PC-3 (cell line): ENCODE measurements around the gene HNRNPAB. TPM values are rescaled to one million over a fixed set of nuclear protein-coding genes. Genes with fewer than 3 reads are reported as not detected.

Experiments used
- ATAC-seq: fragments of 200-7000 bp; cut with Tn5 transposase; 2 replicates; pipeline ENCODE4 v1.9.1; 2020; ENCODE audit warnings: mild to moderate bottlenecking, moderate library complexity
- BruUV-seq: library from RNA; stranded (reverse); fragments of 400-500 nt; replicated peaks from 2 replicates; lab custom pipeline; 2021; lab: Mats Ljungman, UMichigan
- CTCF ChIA-PET: fragments of 300-600 bp; sonication (Branson Sonifier 250); formaldehyde crosslinking; loops from one replicate; lab custom pipeline; 2022; ENCODE audit warnings: antibody characterized with exemption; lab: Charles Lee
- POLR2A ChIA-PET: fragments of 300-600 bp; sonication (Branson Sonifier 250); formaldehyde crosslinking; loops from one replicate; lab custom pipeline; 2022; ENCODE audit warnings: antibody characterized with exemption; ENCODE audit not compliant: unreplicated experiment; lab: Charles Lee
- DNase-seq: peaks from one replicate; pipeline ENCODE4 v3.0.0-alpha.2; 2015
- H2AFZ ChIP-seq: fragments of 300-600 bp; sonication (generic); 2 replicates; pipeline ENCODE4 v1.6.0; 2016; ENCODE audit warnings: antibody characterized with exemption, low read length
- H3F3A ChIP-seq: fragments of 300-600 bp; sonication (generic); one replicate; pipeline ENCODE4 v1.6.0; 2017; ENCODE audit warnings: antibody characterized with exemption, low read length, control low read depth, mild to moderate bottlenecking; ENCODE audit not compliant: unreplicated experiment
- H3K27ac ChIP-seq: fragments of 300-600 bp; sonication (generic); 2 replicates; pipeline ENCODE4 v1.5.1; 2016; ENCODE audit warnings: mild to moderate bottlenecking, low read length
- H3K27me3 ChIP-seq: fragments of 300-600 bp; sonication (generic); 2 replicates; pipeline ENCODE4 v1.6.1; 2016; ENCODE audit warnings: low read length, mixed read lengths
- H3K36me3 ChIP-seq: fragments of 300-600 bp; sonication (generic); 2 replicates; pipeline ENCODE4 v1.6.1; 2016; ENCODE audit warnings: low read depth, mixed run types, low read length, mixed read lengths
- H3K4me1 ChIP-seq: fragments of 300-600 bp; sonication (generic); 2 replicates; pipeline ENCODE4 v1.5.1; 2016; ENCODE audit warnings: low read length; ENCODE audit not compliant: insufficient read depth
- H3K4me2 ChIP-seq: fragments of 300-600 bp; sonication (generic); 2 replicates; pipeline ENCODE4 v1.6.0; 2016; ENCODE audit warnings: low read length
- H3K4me3 ChIP-seq: fragments of 300-600 bp; sonication (generic); 2 replicates; pipeline ENCODE4 v1.5.1; 2016; ENCODE audit warnings: mild to moderate bottlenecking, low read length, mixed read lengths
- H3K79me2 ChIP-seq: fragments of 300-600 bp; sonication (generic); 2 replicates; pipeline ENCODE4 v1.6.1; 2017; ENCODE audit warnings: low read length, mixed read lengths
- H3K9ac ChIP-seq: fragments of 300-600 bp; sonication (generic); 2 replicates; pipeline ENCODE4 v1.6.0; 2016; ENCODE audit warnings: mild to moderate bottlenecking, low read length
- H3K9me2 ChIP-seq: fragments of 300-600 bp; sonication (generic); replicated peaks from 2 replicates; pipeline ENCODE4 v1.6.1; 2016; ENCODE audit warnings: mixed run types, low read length, mixed read lengths
- H3K9me3 ChIP-seq: fragments of 300-600 bp; sonication (generic); 2 replicates; pipeline ENCODE4 v1.6.1; 2016; ENCODE audit warnings: low read length, mixed read lengths
- H4K20me1 ChIP-seq: fragments of 300-600 bp; sonication (generic); 2 replicates; pipeline ENCODE4 v1.6.1; 2016; ENCODE audit warnings: low read length, mixed read lengths
- CTCF ChIP-seq: fragments of 300-600 bp; sonication (generic); conservative IDR thresholded peaks from 2 replicates; pipeline ENCODE4 v1.5.1; 2017; ENCODE audit warnings: antibody characterized with exemption, low read depth, mild to moderate bottlenecking, low read length
- EZH2 ChIP-seq: fragments of 300-600 bp; sonication (generic); IDR thresholded peaks from one replicate; pipeline ENCODE4 v1.6.1; 2017; ENCODE audit warnings: antibody characterized with exemption, mild to moderate bottlenecking, low read length; ENCODE audit not compliant: unreplicated experiment
- EZH2phosphoT487 ChIP-seq: fragments of 300-600 bp; sonication (generic); IDR thresholded peaks from 2 replicates; pipeline ENCODE4 v1.6.1; 2018; ENCODE audit warnings: mild to moderate bottlenecking, antibody characterized with exemption, low read length, borderline replicate concordance
- intact Hi-C: fragments of 100-400 bp; cut with micrococcal nuclease; formaldehyde crosslinking; loops from 2 replicates; pipeline ENCODE4 v1.9.0; 2023
- total RNA-seq: library from RNA; depleted of rRNA; stranded (reverse); fragments of >200 nt; gene quantifications from 2 replicates; pipeline ENCODE4 v1.2.3, GENCODE V29; 2014

The HNRNPAB gene
- total RNA-seq, 1 experiment from 2014 or later: 231 TPM

GRCh38 chr5:178223196-178223773, 19.0 kb downstream of the HNRNPAB start:
- no peaks in the 10 kb centered on the region for H3K9me2 ChIP-seq
- ATAC-seq (peak; percentile 27), DNase-seq (no peak)
- no peak overlapping the region for H3K27ac ChIP-seq
- H3K9ac ChIP-seq: no peak overlapping the region
- H4K20me1 ChIP-seq: no peaks in the 10 kb centered on the region
- H3F3A ChIP-seq: no peaks in the 10 kb centered on the region
- H3K4me1 ChIP-seq: no peaks in the 10 kb centered on the region
- H2AFZ ChIP-seq: no peak overlapping the region
- TF ChIP-seq CTCF (no peak), EZH2phosphoT487 (no peak), EZH2 (no peak)
- H3K4me2 ChIP-seq: no peak overlapping the region
- no peaks in the 10 kb centered on the region for H3K27me3 ChIP-seq
- BruUV-seq: no TSS peak
- ChIA-PET POLR2A (no interaction called here), CTCF (no interaction called here)
- no peak overlapping the region for H3K4me3 ChIP-seq
- H3K79me2 ChIP-seq: no peaks in the 10 kb centered on the region
- H3K36me3 ChIP-seq: peaks cover 23% of the 10 kb centered on the region
- intact Hi-C loops: no loop called here
- no peaks in the 10 kb centered on the region for H3K9me3 ChIP-seq

GRCh38 chr5:178223828-178224335, 19.5 kb downstream of the HNRNPAB start:
- ATAC-seq (no peak), DNase-seq (no peak)
- intact Hi-C loops: no loop called here
- Histone ChIP-seq H3K9me2 (no peaks in the 10 kb centered on the region), H3K4me3 (no peak overlapping the region), H3K79me2 (no peaks in the 10 kb centered on the region), H3K4me1 (no peaks in the 10 kb centered on the region), H3K4me2 (no peak overlapping the region), H3K9ac (no peak overlapping the region), H3K27me3 (no peaks in the 10 kb centered on the region), H2AFZ (no peak overlapping the region), H3F3A (no peaks in the 10 kb centered on the region), H3K27ac (no peak overlapping the region), H3K9me3 (no peaks in the 10 kb centered on the region), H3K36me3 (peaks cover 28% of the 10 kb centered on the region), H4K20me1 (no peaks in the 10 kb centered on the region)
- CTCF ChIA-PET: no interaction called here
- TF ChIP-seq EZH2phosphoT487: no peak
- no peak for TF ChIP-seq CTCF
- TF ChIP-seq EZH2: no peak
- POLR2A ChIA-PET: no interaction called here
- BruUV-seq: no TSS peak

- no peak for DNase-seq
Measured at GRCh38 chr5:178224403-178224802, 20.1 kb downstream of the HNRNPAB start.

More at GRCh38 chr5:178224403-178224802, 20.1 kb downstream of the HNRNPAB start:
- H3K27me3 ChIP-seq: no peaks in the 10 kb centered on the region
- H3K9me3 ChIP-seq: no peaks in the 10 kb centered on the region
- H3K9me2 ChIP-seq: no peaks in the 10 kb centered on the region
- H3K4me1 ChIP-seq: no peaks in the 10 kb centered on the region
- ChIA-PET POLR2A (no interaction called here), CTCF (no interaction called here)
- no peak overlapping the region for H2AFZ ChIP-seq
- TF ChIP-seq EZH2 (no peak), EZH2phosphoT487 (no peak), CTCF (no peak)
- BruUV-seq: no TSS peak
- no peak for ATAC-seq
- H3K27ac ChIP-seq: no peak overlapping the region
- intact Hi-C loops: no loop called here
- no peaks in the 10 kb centered on the region for H3F3A ChIP-seq
- peaks cover 3% of the 10 kb centered on the region for H3K79me2 ChIP-seq
- no peaks in the 10 kb centered on the region for H4K20me1 ChIP-seq
- peaks cover 31% of the 10 kb centered on the region for H3K36me3 ChIP-seq
- H3K4me3 ChIP-seq: no peak overlapping the region
- H3K4me2 ChIP-seq: no peak overlapping the region
- no peak overlapping the region for H3K9ac ChIP-seq
